ENCODE results near the gene NOL9.

DNA sequence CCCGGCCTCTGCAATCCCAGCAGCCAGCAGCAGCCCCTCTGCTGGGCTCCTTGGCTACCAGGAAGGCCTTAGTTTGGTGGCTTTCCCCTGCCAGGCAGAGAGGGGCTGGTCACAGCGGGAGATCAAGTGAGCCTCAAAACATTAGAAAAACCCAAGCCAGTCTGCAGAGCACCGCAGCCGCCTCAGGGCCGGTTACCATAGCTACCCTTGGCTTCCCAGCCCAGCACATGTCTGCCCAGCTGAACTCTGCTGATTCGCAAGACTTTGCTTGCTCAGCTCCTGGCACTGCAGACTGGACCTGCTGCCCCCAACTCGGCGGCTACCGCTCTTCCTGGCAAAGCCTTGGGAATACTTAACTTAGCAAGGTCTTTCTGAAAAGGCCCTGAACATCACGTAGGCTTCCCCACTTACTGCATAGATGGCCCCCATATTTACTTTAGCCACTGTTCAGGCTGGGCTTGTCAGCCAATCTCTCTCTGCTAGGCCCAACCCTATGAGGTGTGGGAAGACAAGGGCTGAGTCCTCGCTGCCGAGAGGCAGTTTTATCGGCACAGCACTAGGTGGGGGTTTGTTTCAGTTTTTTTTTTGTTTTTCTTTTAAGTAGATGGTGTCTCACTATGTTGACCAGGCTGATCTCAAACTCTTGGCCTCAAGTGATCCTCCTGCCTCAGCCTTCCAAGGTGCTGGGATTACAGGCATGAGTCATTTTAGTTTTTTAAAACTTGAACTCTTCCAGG, 34.2 kb downstream of the NOL9 start:
- TF ChIP-seq, protein P1, sequence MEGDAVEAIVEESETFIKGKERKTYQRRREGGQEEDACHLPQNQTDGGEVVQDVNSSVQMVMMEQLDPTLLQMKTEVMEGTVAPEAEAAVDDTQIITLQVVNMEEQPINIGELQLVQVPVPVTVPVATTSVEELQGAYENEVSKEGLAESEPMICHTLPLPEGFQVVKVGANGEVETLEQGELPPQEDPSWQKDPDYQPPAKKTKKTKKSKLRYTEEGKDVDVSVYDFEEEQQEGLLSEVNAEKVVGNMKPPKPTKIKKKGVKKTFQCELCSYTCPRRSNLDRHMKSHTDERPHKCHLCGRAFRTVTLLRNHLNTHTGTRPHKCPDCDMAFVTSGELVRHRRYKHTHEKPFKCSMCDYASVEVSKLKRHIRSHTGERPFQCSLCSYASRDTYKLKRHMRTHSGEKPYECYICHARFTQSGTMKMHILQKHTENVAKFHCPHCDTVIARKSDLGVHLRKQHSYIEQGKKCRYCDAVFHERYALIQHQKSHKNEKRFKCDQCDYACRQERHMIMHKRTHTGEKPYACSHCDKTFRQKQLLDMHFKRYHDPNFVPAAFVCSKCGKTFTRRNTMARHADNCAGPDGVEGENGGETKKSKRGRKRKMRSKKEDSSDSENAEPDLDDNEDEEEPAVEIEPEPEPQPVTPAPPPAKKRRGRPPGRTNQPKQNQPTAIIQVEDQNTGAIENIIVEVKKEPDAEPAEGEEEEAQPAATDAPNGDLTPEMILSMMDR (IDR thresholded peaks at IDR 0.05) = no peak
- no peak for TF ChIP-seq POLR2AphosphoS5 (IDR thresholded peaks at IDR 0.05)
